ENCODE results near the gene INTS3. TPM values are rescaled to one million over a fixed set of nuclear protein-coding genes. Genes with fewer than 3 reads are reported as not detected.

The INTS3 gene
- total and polyA plus RNA-seq, 2 donors (not counting 3 experiments of a cell fraction or from before 2014, with no cell fraction given) = 61.9 to 63.1 TPM

DNA sequence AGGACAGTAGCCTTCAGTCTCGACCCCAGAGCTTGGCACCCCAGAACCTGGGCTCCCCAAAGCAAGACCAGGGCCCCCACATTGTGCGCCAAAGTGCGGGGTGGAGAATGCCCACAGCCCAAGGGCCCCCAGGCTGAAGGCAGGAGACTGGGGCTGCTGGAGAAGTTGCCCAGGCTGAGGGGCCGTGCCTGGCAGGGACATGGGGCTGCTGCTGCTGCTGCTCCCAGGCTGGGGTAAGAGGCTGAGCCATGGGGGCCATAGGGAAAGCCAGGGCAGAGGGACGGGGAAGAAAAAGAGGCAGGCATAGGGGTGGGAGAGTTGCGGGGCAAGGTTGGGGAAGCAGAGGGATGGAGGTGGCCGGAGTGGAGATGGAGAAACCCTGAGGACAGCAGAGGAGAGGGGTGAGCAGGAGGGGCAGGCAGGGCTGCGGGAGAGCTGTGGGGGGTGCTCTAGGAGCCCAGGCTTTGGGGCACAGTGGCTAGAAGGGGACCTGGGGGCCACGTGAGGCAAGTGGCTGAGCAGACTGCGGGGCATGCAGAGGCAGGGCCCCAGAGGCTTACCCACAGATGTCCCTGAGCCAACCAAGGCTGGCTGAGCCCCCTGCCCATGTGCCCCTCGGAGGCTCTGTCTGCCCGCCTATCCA, 66.2 kb downstream of the INTS3 start:
- dilution Hi-C loops (cut with MboI; ENCODE audit: extremely low pct_ligation_motif_present, low sequenced_read_pairs) = no loop called here
- DNase-seq (ENCODE audit: low read depth, low spot score) (no peak), FAIRE-seq (no peak)
- Histone ChIP-seq H3K4me3 (replicated peaks in 1 of 3; ENCODE audit: insufficient read depth in 1 of 3, low read depth in 1 of 3, low read length in 3 of 3) (no peak overlapping the region), H3K9ac (replicated peaks; ENCODE audit: extremely low read depth, insufficient read depth, low read length) (no peak overlapping the region), H3K27me3 (ENCODE audit: control insufficient read depth in 2 of 2, insufficient read depth in 2 of 2, low read length in 2 of 2) (no peaks in the 10 kb centered on the region), H3K4me2 (ENCODE audit: insufficient read depth, low read length) (no peak overlapping the region), H3K9me1 (replicated peaks; ENCODE audit: control insufficient read depth, extremely low read depth, insufficient read depth, low read length) (no peaks in the 10 kb centered on the region), H2AFZ (ENCODE audit: low read depth, low read length) (no peak overlapping the region), H3K27ac (ENCODE audit: insufficient read depth, low read depth, low read length) (no peak overlapping the region), H3K9me3 (replicated peaks; ENCODE audit: control insufficient read depth, insufficient read depth, low read length) (no peaks in the 10 kb centered on the region), H4K20me1 (replicated peaks; ENCODE audit: control insufficient read depth, extremely low read depth, insufficient read depth, low read length) (no peaks in the 10 kb centered on the region), H3K79me2 (ENCODE audit: control insufficient read depth, insufficient read depth, low read length) (no peaks in the 10 kb centered on the region), H3K4me1 (ENCODE audit: control insufficient read depth, extremely low read depth, insufficient read depth, low read length) (peaks cover 14% of the 10 kb centered on the region), H3K36me3 (ENCODE audit: control insufficient read depth in 2 of 2, extremely low read depth in 1 of 2, insufficient read depth in 2 of 2, low read length in 2 of 2) (no peaks in the 10 kb centered on the region)
- intact Hi-C loops (cut with micrococcal nuclease) = no loop called here
- TF ChIP-seq EZH2 (IDR thresholded peaks at IDR 0.05; ENCODE audit: borderline replicate concordance, low read depth, low read length, severe bottlenecking) (no peak), GATA2 (IDR thresholded peaks at IDR 0.05; ENCODE audit: insufficient read depth, insufficient read length, low read depth, low read length) (no peak), MYC (IDR thresholded peaks at IDR 0.05; ENCODE audit: low read depth, low read length) (no peak), POLR2AphosphoS5 (IDR thresholded peaks at IDR 0.05; ENCODE audit: insufficient read depth, low read depth, low read length) (no peak), POLR2A (IDR thresholded peaks at IDR 0.05; ENCODE audit: low read depth, low read length) (no peak)
- ChIA-PET CTCF (interaction anchor here (1.2 to 1.3 kb wide), 2 partner anchors 42 to 116 kb away, joined by 3 read pairs; partner anchors contain the start of gene NPR1), POLR2A (no interaction called here)
- BruUV-seq (replicated peaks) = no TSS peak

DNA sequence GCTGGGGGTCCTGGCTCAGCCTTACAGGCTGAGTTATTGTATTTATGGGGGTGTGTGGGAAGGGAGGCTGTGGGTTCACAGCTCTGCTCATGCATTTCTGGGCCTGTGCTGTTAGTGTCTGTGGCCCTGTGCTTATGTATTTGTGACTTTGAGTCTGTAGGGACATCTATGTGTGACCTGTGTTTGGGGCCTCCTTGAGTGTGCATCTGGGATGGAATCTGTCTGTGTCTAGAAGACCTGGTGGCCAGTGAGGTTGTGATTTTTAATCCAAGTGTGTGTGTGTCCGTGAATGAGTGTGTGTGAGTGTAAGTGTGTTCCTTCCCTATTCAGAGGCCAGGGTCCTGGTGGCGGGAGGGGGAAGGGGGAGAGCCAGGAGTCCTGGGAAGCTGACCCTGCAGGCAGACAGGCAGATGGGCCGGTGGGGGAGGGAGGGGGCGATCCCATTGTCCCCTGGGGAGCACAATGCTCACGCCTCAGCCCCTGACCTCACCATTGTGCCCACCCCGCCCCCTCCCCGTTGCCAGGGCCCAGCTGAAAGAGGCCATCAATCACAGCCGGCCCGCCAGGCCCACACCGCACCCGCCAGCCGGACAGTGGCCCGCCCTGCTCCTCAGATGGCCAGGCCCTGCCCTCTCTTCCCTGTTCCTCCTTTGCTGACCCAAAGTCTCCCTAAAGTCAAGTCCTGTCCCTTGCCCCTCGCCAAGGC, 66.9 kb downstream of the INTS3 start:
- no peak overlapping the region for H3K4me3 ChIP-seq (replicated peaks in 1 of 3; ENCODE audit: insufficient read depth in 1 of 3, low read depth in 1 of 3, low read length in 3 of 3)
- ChIA-PET POLR2A (no interaction called here), CTCF (interaction anchor here (1.0 to 3.9 kb wide), 3 partner anchors 117 to 151 kb away, joined by 3 to 36 read pairs (median 4); partner anchors contain the start of genes DENND4B and NPR1)
- no peak overlapping the region for H2AFZ ChIP-seq (ENCODE audit: low read depth, low read length)
- DNase-seq (ENCODE audit: low read depth, low spot score) (no peak), FAIRE-seq (no peak)
- H3K36me3 ChIP-seq (ENCODE audit: control insufficient read depth in 2 of 2, extremely low read depth in 1 of 2, insufficient read depth in 2 of 2, low read length in 2 of 2) = no peaks in the 10 kb centered on the region
- no peak overlapping the region for H3K4me2 ChIP-seq (ENCODE audit: insufficient read depth, low read length)
- BruUV-seq (replicated peaks) = no TSS peak
- H3K4me1 ChIP-seq (ENCODE audit: control insufficient read depth, extremely low read depth, insufficient read depth, low read length) = peaks cover 10% of the 10 kb centered on the region
- no peak overlapping the region for H3K27ac ChIP-seq (ENCODE audit: insufficient read depth, low read depth, low read length)
- H3K9ac ChIP-seq (replicated peaks; ENCODE audit: extremely low read depth, insufficient read depth, low read length) = no peak overlapping the region
- intact Hi-C loops (cut with micrococcal nuclease) = no loop called here
- H3K9me1 ChIP-seq (replicated peaks; ENCODE audit: control insufficient read depth, extremely low read depth, insufficient read depth, low read length) = no peaks in the 10 kb centered on the region
- no peaks in the 10 kb centered on the region for H3K27me3 ChIP-seq (ENCODE audit: control insufficient read depth in 2 of 2, insufficient read depth in 2 of 2, low read length in 2 of 2)
- dilution Hi-C loops (cut with MboI; ENCODE audit: extremely low pct_ligation_motif_present, low sequenced_read_pairs) = no loop called here
- no peaks in the 10 kb centered on the region for H3K79me2 ChIP-seq (ENCODE audit: control insufficient read depth, insufficient read depth, low read length)
- TF ChIP-seq POLR2AphosphoS5 (IDR thresholded peaks at IDR 0.05; ENCODE audit: insufficient read depth, low read depth, low read length) (no peak), JUN (IDR thresholded peaks at IDR 0.05; ENCODE audit: borderline replicate concordance, insufficient read depth, insufficient read length, low read depth) (no peak), POLR2A (IDR thresholded peaks at IDR 0.05; ENCODE audit: low read depth, low read length) (no peak), MYC (IDR thresholded peaks at IDR 0.05; ENCODE audit: low read depth, low read length) (no peak), EZH2 (IDR thresholded peaks at IDR 0.05; ENCODE audit: borderline replicate concordance, low read depth, low read length, severe bottlenecking) (no peak), GATA2 (IDR thresholded peaks at IDR 0.05; ENCODE audit: insufficient read depth, insufficient read length, low read depth, low read length) (no peak)
- no peaks in the 10 kb centered on the region for H4K20me1 ChIP-seq (replicated peaks; ENCODE audit: control insufficient read depth, extremely low read depth, insufficient read depth, low read length)
- no peaks in the 10 kb centered on the region for H3K9me3 ChIP-seq (replicated peaks; ENCODE audit: control insufficient read depth, insufficient read depth, low read length)
